ENCODE data around the gene ZC3H8.
A peak's percentile ranks its signal among the peaks of the same experiment; 100 is the strongest.
"Not testable (repeated sequence)": the region's sequence is repeated elsewhere in the genome, so short reads cannot be mapped to it uniquely, and the experiment has no call there.

ZC3H8 gene

DNA sequence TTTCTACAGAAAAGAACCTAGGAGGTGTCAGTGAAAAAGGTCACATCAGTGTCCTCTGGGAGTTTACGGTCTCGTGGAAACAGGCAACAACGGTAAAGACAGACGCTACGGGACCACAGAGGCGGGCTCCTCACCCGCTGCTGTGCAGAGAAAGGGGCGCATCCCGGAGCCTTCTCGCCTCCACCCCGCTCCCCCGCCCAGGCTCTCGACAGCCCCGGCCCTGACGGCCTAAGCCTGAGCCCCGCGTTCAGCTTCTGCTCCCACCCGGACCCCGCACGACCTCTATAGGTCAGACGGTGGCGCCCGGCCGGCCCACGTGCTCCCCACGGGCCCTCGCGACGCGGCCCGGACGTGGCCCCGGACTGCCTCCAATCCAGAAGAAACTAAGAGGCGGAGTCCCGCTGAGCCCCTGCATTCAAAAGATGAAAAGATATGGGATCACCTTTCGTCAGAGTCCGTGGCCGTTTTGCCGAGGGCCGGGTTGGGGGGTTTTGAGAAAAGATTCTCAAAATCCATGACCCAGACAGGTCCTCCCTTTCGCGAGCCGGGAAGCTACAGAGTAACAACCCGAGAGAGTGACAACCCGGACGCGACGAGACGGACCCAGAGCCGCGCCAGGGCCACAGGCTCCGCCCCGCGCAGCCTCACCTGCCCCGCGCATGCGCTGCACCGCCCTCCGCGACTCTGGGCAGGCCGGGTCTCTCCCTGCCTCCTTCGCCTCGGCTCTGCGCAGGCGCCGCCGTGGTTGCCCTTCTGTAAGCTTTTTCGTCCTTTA lies at the start of gene ZC3H8:
ZC3H8 (minus strand) TSS at position 577 of the 775 bp plus-strand sequence; CDS start at position 516, 61 bp downstream.
- DNase-seq (ENCODE audit: low read depth in 1 of 2, low spot score in 1 of 2) = peak; percentile 90 to 95

GRCh38 chr2:112304298-112304941 lies 49.6 kb upstream of the ZC3H8 start:
- no peak for DNase-seq (ENCODE audit: low read depth in 1 of 2, low spot score in 1 of 2)

- no peak for DNase-seq (ENCODE audit: low read depth in 1 of 2, low spot score in 1 of 2)
Measured at GRCh38 chr2:112301973-112302372, 47.1 kb upstream of the ZC3H8 start.

DNA sequence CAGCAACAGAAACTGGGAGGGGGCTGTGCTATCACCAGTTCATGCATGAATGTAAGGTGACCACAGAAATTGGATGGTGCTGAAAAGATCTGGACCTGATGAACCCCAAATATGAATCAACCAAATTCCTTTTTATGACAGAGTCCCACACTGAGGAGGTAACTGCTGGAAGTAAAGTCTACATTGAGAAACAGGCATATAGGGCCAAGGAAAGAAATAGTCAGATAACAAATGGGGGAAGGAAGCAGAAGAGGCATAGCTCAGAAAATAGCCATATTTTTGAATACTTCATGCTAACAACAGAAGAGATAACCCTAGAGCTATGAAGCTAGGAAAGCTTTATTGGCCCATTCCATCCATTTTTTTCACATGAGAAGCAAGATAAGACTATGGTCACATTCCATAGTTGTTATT lies 46.3 kb upstream of the ZC3H8 start:
- DNase-seq (ENCODE audit: low read depth in 1 of 2, low spot score in 1 of 2) = no peak

- no peak for DNase-seq (ENCODE audit: low read depth in 1 of 2, low spot score in 1 of 2)
Measured at GRCh38 chr2:112296407-112296806, 41.6 kb upstream of the ZC3H8 start.

DNA sequence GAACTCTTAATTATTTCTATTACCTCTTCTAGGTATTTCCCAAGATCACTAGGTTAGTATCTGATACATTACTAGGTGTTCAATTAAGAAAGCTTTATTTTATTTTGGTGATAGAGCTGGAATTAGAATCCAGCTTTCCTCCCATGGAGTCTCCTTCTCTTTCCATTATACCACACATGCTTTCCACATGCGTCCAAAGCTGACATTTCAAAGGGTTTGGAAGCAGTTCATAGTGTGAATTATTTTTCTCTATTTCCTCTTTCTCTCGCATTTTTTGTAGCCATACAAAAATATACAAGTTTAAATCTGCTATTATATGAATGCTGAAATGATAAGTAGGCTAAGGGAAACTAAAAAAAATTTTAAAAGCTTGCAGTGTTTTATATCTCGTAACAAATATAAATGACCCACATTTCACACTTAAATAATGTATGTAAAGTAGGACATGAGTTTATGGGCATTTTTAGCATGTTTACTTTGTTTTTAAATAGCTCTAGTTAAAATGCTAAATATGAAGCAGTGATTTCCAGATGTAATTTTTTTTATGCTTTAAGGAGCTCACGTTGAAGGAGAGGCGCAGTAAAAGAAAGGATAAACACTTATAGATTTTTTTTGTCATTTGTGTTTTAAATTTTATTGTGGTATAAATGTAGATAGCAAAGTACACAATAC lies 40.7 kb upstream of the ZC3H8 start:
- DNase-seq (ENCODE audit: low read depth in 1 of 2, low spot score in 1 of 2) = no peak

DNA sequence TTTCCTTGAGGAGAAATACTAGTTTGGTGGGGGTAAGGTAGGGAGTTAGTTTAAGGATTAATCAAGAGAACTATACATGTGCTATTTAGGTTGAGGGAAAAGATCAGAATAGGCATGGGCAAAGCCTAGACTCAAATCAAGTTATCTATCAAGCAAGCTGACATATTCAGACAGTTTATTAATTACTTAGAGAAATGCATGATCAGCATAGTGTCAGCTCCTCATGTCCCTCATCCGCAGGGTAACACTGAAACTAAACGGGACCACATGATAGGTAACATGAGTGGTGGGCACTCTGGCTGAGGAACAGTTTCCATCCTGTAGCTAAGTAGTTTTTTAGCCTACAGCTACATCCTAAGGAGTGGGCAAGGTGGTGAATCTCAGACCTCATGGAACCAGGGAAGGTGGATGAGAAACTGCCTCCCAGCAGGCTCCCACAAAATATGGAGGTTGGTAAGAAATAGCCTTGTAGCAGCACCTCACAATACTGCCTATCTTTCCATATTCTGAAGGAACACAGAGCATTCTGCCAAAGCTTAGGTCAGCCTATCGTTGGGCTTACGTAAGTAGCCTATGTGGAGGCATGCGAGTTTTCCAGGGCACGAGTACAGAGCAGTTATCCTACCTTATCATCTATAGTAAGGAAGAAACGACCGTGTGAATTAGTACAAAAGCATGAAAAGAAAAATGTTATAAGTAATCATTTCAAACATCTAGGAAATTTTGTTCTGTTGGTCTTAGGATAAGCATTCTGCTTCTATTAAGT lies 39.0 kb upstream of the ZC3H8 start:
- DNase-seq (ENCODE audit: low read depth in 1 of 2, low spot score in 1 of 2) = no peak

DNA sequence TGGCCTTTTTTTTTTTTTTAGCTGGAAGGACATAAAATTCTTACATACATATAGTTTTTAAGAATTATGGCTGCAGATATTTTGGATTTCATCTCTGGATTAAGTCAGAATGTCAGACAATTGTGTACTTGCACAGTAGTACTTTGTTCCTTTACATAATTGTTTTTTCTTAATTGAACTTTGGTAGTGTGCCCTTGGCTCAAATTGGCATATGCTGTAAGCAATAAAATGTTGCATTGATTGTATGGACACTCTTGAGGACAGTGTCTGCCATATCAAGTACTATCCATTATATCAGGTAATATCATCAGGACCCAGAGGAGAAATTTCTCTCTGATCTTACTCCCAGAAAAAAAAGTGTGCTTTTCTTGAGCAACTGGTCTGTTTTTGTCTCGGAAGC lies 35.8 kb upstream of the ZC3H8 start:
- no peak for DNase-seq (ENCODE audit: low read depth in 1 of 2, low spot score in 1 of 2)

- no peak for DNase-seq (ENCODE audit: low read depth in 1 of 2, low spot score in 1 of 2)
Measured at GRCh38 chr2:112290088-112290487, 35.2 kb upstream of the ZC3H8 start.

- DNase-seq (ENCODE audit: low read depth in 1 of 2, low spot score in 1 of 2) = not testable (repeated sequence)
Measured at GRCh38 chr2:112283535-112283934, 28.7 kb upstream of the ZC3H8 start.

DNA sequence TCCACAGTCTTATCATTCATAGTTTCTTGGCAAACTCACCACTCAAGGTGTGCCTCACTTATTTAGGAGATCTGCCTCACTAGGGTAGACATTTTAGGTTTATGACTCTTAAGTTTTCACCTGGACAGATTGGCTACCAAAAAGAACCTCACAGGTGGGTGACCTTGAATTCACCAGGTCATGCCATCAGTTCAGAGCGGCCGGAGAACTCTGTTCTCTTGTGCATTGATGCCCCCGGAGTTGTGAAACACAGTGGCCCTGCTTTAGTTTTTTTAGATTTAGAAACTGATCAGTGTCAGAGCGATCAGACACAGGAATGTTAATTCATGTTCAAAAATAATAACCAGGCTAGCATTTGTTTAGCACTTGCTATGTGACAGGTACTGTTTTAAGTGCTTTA lies 27.2 kb upstream of the ZC3H8 start:
- DNase-seq (ENCODE audit: low read depth in 1 of 2, low spot score in 1 of 2) = not testable (repeated sequence)

- no peak for DNase-seq (ENCODE audit: low read depth in 1 of 2, low spot score in 1 of 2)
Measured at GRCh38 chr2:112277596-112278220, 22.9 kb upstream of the ZC3H8 start.

GRCh38 chr2:112276954-112277353 lies 22.1 kb upstream of the ZC3H8 start:
- no peak for DNase-seq (ENCODE audit: low read depth in 1 of 2, low spot score in 1 of 2)

DNA sequence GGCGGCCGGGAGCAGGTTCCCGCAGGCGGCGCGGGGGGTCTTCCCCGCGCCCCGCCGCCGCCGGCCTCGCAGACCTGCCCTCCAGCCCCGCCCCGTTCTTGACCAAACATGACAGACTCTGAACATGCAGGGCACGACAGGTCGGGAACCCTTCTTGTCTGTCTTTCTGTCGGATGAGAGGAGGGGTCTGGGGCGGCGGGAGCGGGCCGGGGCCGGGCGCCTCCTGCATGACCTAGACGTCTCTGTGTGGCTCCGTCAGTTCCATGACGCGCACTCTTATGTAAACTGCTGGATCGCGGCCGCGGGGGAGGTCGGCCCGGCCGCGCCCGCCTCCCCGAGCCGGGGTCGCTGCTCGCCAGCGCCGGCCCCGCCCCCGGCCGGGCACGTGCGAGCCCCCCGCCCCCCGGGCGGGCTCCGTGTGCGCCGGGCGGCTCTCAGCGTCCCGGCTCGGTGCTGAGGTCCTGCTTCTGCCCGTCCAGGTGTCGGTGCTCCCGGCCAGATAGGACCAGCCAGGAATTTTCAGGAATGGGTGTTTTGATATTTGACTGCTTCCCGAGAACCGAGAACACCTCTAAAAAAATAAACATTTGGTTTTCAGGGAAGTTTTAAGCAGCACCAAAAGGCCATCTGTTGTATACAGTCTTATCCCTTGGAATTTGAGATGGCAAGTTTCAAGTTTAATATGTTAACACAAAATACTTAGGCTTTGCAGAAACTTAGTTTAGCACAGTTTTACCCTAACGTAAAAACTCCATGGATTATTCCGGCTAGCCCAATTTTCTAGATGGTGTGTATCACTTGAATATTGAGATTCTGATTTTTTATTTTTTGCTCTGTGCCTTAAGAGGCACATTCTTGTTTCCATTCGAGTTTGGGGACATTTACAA lies 21.3 kb upstream of the ZC3H8 start:
- DNase-seq (ENCODE audit: low read depth in 1 of 2, low spot score in 1 of 2) = peak; percentile 71

- peak; percentile 99 to 100 for DNase-seq (ENCODE audit: low read depth in 1 of 2, low spot score in 1 of 2)
Measured at GRCh38 chr2:112275311-112275886, 20.6 kb upstream of the ZC3H8 start, which contains the start of gene ZC3H6. Gene ZC3H6, plus strand, starts transcription at chr2:112275597. Its CDS starts 398 bp downstream, at chr2:112275995.

- DNase-seq (ENCODE audit: low read depth in 1 of 2, low spot score in 1 of 2) = no peak
Measured at GRCh38 chr2:112273349-112273748, 18.5 kb upstream of the ZC3H8 start.

- DNase-seq (ENCODE audit: low read depth in 1 of 2, low spot score in 1 of 2) = no peak
Measured at GRCh38 chr2:112272669-112273068, 17.8 kb upstream of the ZC3H8 start.

DNA sequence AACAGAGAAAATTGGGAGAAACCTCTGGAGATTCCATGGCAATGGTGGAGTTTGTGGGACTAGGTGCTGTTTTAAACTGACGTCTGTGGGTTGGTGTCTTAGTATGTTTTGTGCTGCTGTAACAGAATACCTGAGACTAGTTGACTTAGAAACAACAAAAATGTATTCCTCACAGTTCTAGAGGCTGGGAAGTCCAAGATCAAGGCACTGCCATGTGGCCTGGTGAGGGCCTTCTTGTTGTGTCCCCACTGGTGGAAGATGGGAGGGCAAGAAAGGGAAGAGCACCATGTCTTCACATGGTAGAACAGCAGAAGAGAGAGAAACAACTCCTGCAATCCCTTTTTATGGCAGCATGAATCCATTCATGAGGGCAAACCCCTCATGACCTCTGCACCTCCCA lies 13.7 kb upstream of the ZC3H8 start:
- no peak for DNase-seq (ENCODE audit: low read depth in 1 of 2, low spot score in 1 of 2)

DNA sequence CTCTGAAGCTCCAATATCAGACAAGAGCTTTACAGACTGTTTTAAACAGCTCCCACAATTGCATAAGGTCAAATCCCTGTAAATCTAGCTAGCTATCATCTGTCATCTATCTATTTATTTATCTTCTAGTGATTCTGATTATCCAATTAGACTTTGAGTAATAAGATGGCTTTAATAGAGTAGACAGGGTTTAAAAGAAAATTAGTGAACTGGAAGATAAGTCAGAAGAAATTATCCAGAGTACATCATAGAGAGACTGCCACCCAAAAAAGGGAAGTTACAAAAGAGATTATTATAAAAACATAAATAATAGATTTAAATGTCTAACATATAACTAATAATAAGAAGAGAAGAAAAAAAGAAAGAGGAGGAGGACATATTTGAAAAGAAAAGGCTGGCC lies 8.0 kb upstream of the ZC3H8 start:
- DNase-seq (ENCODE audit: low read depth in 1 of 2, low spot score in 1 of 2) = no peak

DNA sequence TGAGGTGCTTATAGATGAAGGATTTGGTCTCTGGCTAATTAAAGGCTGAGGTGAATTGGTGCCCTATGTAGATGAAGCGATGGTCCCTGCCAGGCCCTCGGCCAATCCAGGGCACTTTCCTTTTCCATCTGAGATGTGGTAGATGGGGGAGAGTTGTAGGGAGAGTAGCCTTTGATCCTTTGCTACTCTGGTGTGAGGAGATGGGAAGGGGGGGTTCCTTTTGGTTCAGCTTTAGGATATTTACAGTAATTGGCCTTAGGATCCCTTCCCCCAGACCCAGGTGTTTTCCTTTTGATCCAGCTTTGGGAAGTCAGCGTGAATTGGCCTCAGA lies 5.4 kb upstream of the ZC3H8 start:
- no peak for DNase-seq (ENCODE audit: low read depth in 1 of 2, low spot score in 1 of 2)

Data from activated CD4-positive, alpha-beta T cell treated with anti-CD3 and anti-CD28 coated beads, Interleukin-2, amount 50 U/mL, for 24 hours (primary cell).